HCT116 (cell line): ENCODE results near the gene SNAI1. TPM values are rescaled to one million over a fixed set of nuclear protein-coding genes. Genes with fewer than 3 reads are reported as not detected.
A peak's percentile ranks its signal among the peaks of the same experiment; 100 is the strongest.

Experiments
- ATAC-seq: fragments of 200-7000 bp; cut with Tn5 transposase; 2 replicates; pipeline ENCODE4 v1.9.1; 2020; ENCODE audit warnings: mild to moderate bottlenecking, moderate library complexity
- BruUV-seq: library from RNA; stranded (reverse); fragments of 400-500 nt; replicated peaks from 2 replicates; lab custom pipeline; 2021; lab: Mats Ljungman, UMichigan
- CTCF ChIA-PET: fragments of 300-600 bp; sonication (Branson Sonifier 250); formaldehyde crosslinking; loops from one replicate; lab custom pipeline; 2021; ENCODE audit warnings: antibody characterized with exemption; lab: Charles Lee
- POLR2A ChIA-PET: fragments of 300-600, 350-600 bp; sonication (Branson Sonifier 250); formaldehyde crosslinking; loops from one replicate; lab custom pipeline; 2021; ENCODE audit warnings: antibody characterized with exemption; lab: Charles Lee
- RAD21 ChIA-PET, 2 experiments: fragments of 300-600 bp; sonication (Branson Sonifier 250); formaldehyde crosslinking; loops; one replicate each; lab custom pipeline; 2023; ENCODE audit warnings: low total read pairs in 2 of 2; ENCODE audit not compliant: uncharacterized antibody in 2 of 2, unreplicated experiment in 2 of 2, low non-redundant PET in 1 of 2; lab: Charles Lee
- DNase-seq: peaks from one replicate; pipeline ENCODE4 v3.0.0-alpha.2; 2010; ENCODE audit warnings: low read depth, low spot score
- H2AFZ ChIP-seq: fragments of 200-600 bp; shearing (Covaris generic), sonication (generic); 2 replicates; pipeline ENCODE4 v1.6.1; 2017; ENCODE audit warnings: low read depth, mixed run types, mixed read lengths, antibody characterized with exemption, low read length; ENCODE audit not compliant: poor library complexity, severe bottlenecking
- H3K27ac ChIP-seq: 2 replicates; pipeline ENCODE4 v1.5.1; 2012; ENCODE audit warnings: low read depth, low read length
- H3K27me3 ChIP-seq: fragments of 200-600 bp; sonication (generic); 2 replicates; pipeline ENCODE4 v1.6.1; 2016; ENCODE audit warnings: mixed run types, low read length, mixed read lengths; ENCODE audit not compliant: insufficient read depth
- H3K36me3 ChIP-seq, 2 experiments: fragments of 200-500 bp in 1 of 2; fragments of 200-600 bp in 1 of 2; sonication (Bioruptor generic) in 1 of 2; sonication (generic) in 1 of 2; 2 replicates each; pipeline versions ENCODE4 v1.5.1 to v1.6.1; 2014 to 2016; ENCODE audit warnings: low read length in 2 of 2, inconsistent platforms in 1 of 2, mixed read lengths in 1 of 2, mixed run types in 1 of 2; ENCODE audit not compliant: insufficient read depth in 2 of 2, control insufficient read depth in 1 of 2
- H3K4me1 ChIP-seq, 2 experiments: fragments of 200-600 bp in 1 of 2; sonication (generic) in 1 of 2; 2 replicates each; pipeline versions ENCODE4 v1.5.1 to v1.6.1; 2012 to 2017; ENCODE audit warnings: low read length in 2 of 2, inconsistent platforms in 1 of 2, mild to moderate bottlenecking in 1 of 2, mixed read lengths in 1 of 2, mixed run types in 1 of 2, moderate library complexity in 1 of 2; ENCODE audit not compliant: insufficient read depth in 2 of 2, control insufficient read depth in 1 of 2
- H3K4me2 ChIP-seq: fragments of 200-600 bp; sonication (generic); 2 replicates; pipeline ENCODE4 v1.6.1; 2017; ENCODE audit warnings: mixed run types, low read length, mixed read lengths
- H3K4me3 ChIP-seq, 2 experiments: fragments of 200-600 bp in 1 of 2; sonication (generic) in 1 of 2; replicated peaks in 1 of 2; 2 replicates each; pipeline ENCODE4 v1.5.1; 2011 to 2016; ENCODE audit warnings: low read length in 2 of 2, control low read depth in 1 of 2, low read depth in 1 of 2, mild to moderate bottlenecking in 1 of 2, mixed read lengths in 1 of 2, mixed run types in 1 of 2
- H3K79me2 ChIP-seq: fragments of 200-600 bp; sonication (generic); 2 replicates; pipeline ENCODE4 v1.6.1; 2017; ENCODE audit warnings: mild to moderate bottlenecking, mixed run types, low read length, moderate library complexity, mixed read lengths; ENCODE audit not compliant: insufficient read depth
- H3K9ac ChIP-seq: fragments of 200-600 bp; sonication (generic); 2 replicates; pipeline ENCODE4 v1.6.1; 2016; ENCODE audit warnings: low read length, mixed read lengths
- H3K9me2 ChIP-seq: fragments of 200-600 bp; sonication (generic), shearing (Covaris generic); 2 replicates; pipeline ENCODE4 v1.6.1; 2017; ENCODE audit warnings: mixed run types, mild to moderate bottlenecking, moderate library complexity; ENCODE audit not compliant: insufficient read depth
- H3K9me3 ChIP-seq, 2 experiments: fragments of 200-500 bp in 1 of 2; fragments of 200-600 bp in 1 of 2; sonication (Bioruptor generic) in 1 of 2; sonication (generic) in 1 of 2; 2 replicates each; pipeline ENCODE4 v1.6.1; 2014 to 2017; ENCODE audit warnings: low read length in 2 of 2, mixed read lengths in 2 of 2, inconsistent platforms in 1 of 2, low read depth in 1 of 2, mild to moderate bottlenecking in 1 of 2, mixed run types in 1 of 2, moderate library complexity in 1 of 2; ENCODE audit not compliant: control insufficient read depth in 1 of 2, insufficient read depth in 1 of 2
- H4K20me1 ChIP-seq: fragments of 200-600 bp; sonication (generic), shearing (Covaris generic); 2 replicates; pipeline ENCODE4 v1.6.1; 2017; ENCODE audit warnings: mixed run types, mild to moderate bottlenecking, moderate library complexity; ENCODE audit not compliant: insufficient read depth
- CBX3 ChIP-seq: IDR thresholded peaks from 2 replicates; pipeline ENCODE4 v1.6.1; 2012; ENCODE audit warnings: low read depth
- CEBPB ChIP-seq: IDR thresholded peaks from 2 replicates; pipeline ENCODE4 v1.6.1; 2012; ENCODE audit warnings: low read depth
- EGR1 ChIP-seq: IDR thresholded peaks from 2 replicates; pipeline ENCODE4 v1.6.1; 2012; ENCODE audit warnings: low read depth
- ELF1 ChIP-seq: IDR thresholded peaks from 2 replicates; pipeline ENCODE4 v1.6.1; 2012; ENCODE audit warnings: low read depth, borderline replicate concordance
- EZH2 ChIP-seq: fragments of 200-600 bp; sonication (generic); IDR thresholded peaks from 2 replicates; pipeline ENCODE4 v1.6.1; 2017; ENCODE audit warnings: antibody characterized with exemption, mixed run types
- EZH2phosphoT487 ChIP-seq: fragments of 200-600 bp; IDR thresholded peaks from 2 replicates; pipeline ENCODE4 v1.6.1; 2018; ENCODE audit warnings: antibody characterized with exemption, borderline replicate concordance
- MAX ChIP-seq: IDR thresholded peaks from 2 replicates; pipeline ENCODE4 v1.6.1; 2012
- POLR2A ChIP-seq: IDR thresholded peaks from 2 replicates; pipeline ENCODE4 v1.7.0; 2011; ENCODE audit warnings: borderline replicate concordance; ENCODE audit not compliant: insufficient read depth, insufficient read length; ENCODE audit errors: extremely low read depth
- REST ChIP-seq: IDR thresholded peaks from 2 replicates; pipeline ENCODE4 v1.6.1; 2012; ENCODE audit warnings: low read depth
- SP1 ChIP-seq: IDR thresholded peaks from 2 replicates; pipeline ENCODE4 v1.6.1; 2012; ENCODE audit warnings: low read depth
- SRF ChIP-seq: IDR thresholded peaks from 2 replicates; pipeline ENCODE4 v1.6.1; 2012; ENCODE audit warnings: low read depth
- YY1 ChIP-seq: IDR thresholded peaks from 2 replicates; pipeline ENCODE4 v1.6.1; 2011; ENCODE audit warnings: low read length, low read depth, moderate library complexity, mild to moderate bottlenecking; ENCODE audit not compliant: insufficient replicate concordance; ENCODE audit errors: extremely low read depth
- ZFX ChIP-seq: fragments of 450-650 bp; IDR thresholded peaks from 2 replicates; pipeline ENCODE4 v1.6.1; 2017
- intact Hi-C: fragments of 100-400 bp; cut with micrococcal nuclease; formaldehyde crosslinking; loops from 2 replicates; pipeline ENCODE4 v1.10.0; 2022
- total RNA-seq: library from RNA; stranded (reverse); gene quantifications from one replicate; pipeline ENCODE4 v1.2.1, GENCODE V29; 2021; ENCODE audit not compliant: unreplicated experiment

Gene SNAI1
- total RNA-seq, 1 experiment from 2014 or later, result 13.4 TPM

GRCh38 chr20:50019466-50020256 is 36.9 kb downstream of the SNAI1 start:
- intact Hi-C loops, result no loop called here
- Histone ChIP-seq H3K4me2 (no peak overlapping the region), H3K36me3 (no peaks in the 10 kb centered on the region), H3K9me2 (no peaks in the 10 kb centered on the region), H3K4me1 (peaks cover 0 to 12% of the 10 kb centered on the region in 2 experiments; a peak in 2 of 4 replicates), H4K20me1 (no peaks in the 10 kb centered on the region), H3K27me3 (no peaks in the 10 kb centered on the region), H3K4me3 (no peak overlapping the region), H2AFZ (no peak overlapping the region), H3K9ac (no peak overlapping the region), H3K27ac (no peak overlapping the region), H3K9me3 (no peaks in the 10 kb centered on the region), H3K79me2 (no peaks in the 10 kb centered on the region)
- ChIA-PET POLR2A (no interaction called here), RAD21 (no interaction called here), CTCF (interaction anchor here (1.2 kb wide), 1 partner anchor 52 kb away, joined by 3 read pairs; no protein-coding TSS in a partner anchor)
- TF ChIP-seq EZH2 (no peak), CBX3 (no peak)
- no TSS peak for BruUV-seq
- ATAC-seq, result no peak
- DNase-seq, result no peak

- Histone ChIP-seq H3K9me2 (no peaks in the 10 kb centered on the region), H4K20me1 (no peaks in the 10 kb centered on the region), H3K4me3 (no peak overlapping the region), H3K36me3 (no peaks in the 10 kb centered on the region), H2AFZ (no peak overlapping the region), H3K27me3 (no peaks in the 10 kb centered on the region), H3K27ac (no peak overlapping the region), H3K79me2 (no peaks in the 10 kb centered on the region), H3K9ac (no peak overlapping the region), H3K9me3 (no peaks in the 10 kb centered on the region), H3K4me1 (peaks cover 0 to 12% of the 10 kb centered on the region in 2 experiments; a peak in 2 of 4 replicates), H3K4me2 (0 out of 2 replicates have a peak overlapping the region, but pooled peaks have one; percentile 2)
- ChIA-PET CTCF (interaction anchor here (1.2 kb wide), 1 partner anchor 51 kb away, joined by 3 read pairs; no protein-coding TSS in a partner anchor), POLR2A (no interaction called here), RAD21 (no interaction called here)
- no TSS peak for BruUV-seq
- intact Hi-C loops, result no loop called here
- TF ChIP-seq EGR1 (no peak), POLR2A (no peak), ELF1 (no peak), ZFX (no peak), EZH2phosphoT487 (no peak), MAX (no peak), YY1 (no peak), REST (no peak), SP1 (no peak), SRF (no peak), EZH2 (no peak), CBX3 (no peak), CEBPB (no peak)
- DNase-seq (no peak), ATAC-seq (no peak; the same call in 1 of the 2 replicates)
Measured at GRCh38 chr20:50020288-50020687, 37.5 kb downstream of the SNAI1 start.
